SH-SY5Y (cell line): ENCODE data around the gene UBE3A.

Source experiments
- GATA2 ChIP-seq: IDR thresholded peaks from 2 replicates; pipeline ENCODE4 v1.6.1; 2011; ENCODE audit warnings: mild to moderate bottlenecking, low read depth, low read length
- GATA3 ChIP-seq: IDR thresholded peaks from 2 replicates; pipeline ENCODE4 v1.6.1; 2011; ENCODE audit warnings: low read depth, mild to moderate bottlenecking, low read length, moderate library complexity

GRCh38 chr15:25375557-25375956, 63.3 kb downstream of the UBE3A start:
- TF ChIP-seq GATA2 (no peak), GATA3 (no peak)
